DLD1 (cell line): Measurements from ENCODE around the gene TMBIM1.

Experiments
- in situ Hi-C: cut with HindIII; loops from 2 replicates; pipeline ENCODE4 v1.10.0; 2017; ENCODE audit warnings: low sequenced_read_pairs

Gene TMBIM1

GRCh38 chr2:218292048-218293014 lies at the start of gene TMBIM1:
TMBIM1 (minus strand) TSS chr2:218292503; CDS start chr2:218282141, 10,362 bp downstream.
- in situ Hi-C loops = no loop called here

DNA sequence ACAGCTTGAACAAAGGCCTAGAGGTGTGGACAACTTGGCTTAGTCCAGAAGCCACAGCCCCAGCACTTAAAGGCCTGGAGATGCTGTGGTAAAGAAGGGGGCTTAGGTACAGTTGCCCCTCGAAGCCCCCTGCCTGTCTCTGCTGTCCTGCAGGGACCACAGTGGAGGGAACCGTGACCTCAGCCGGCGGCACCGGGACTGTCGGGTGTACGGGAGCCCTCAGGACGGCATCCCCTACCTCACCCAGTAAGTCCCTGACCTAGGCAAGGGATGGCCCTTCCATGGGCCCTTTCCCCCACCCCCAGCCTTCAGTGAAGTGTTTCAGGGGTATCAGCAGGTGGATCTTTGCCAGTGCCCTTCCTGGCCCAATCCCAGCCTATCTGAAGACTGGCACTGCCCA lies 49.1 kb upstream of the TMBIM1 start:
- in situ Hi-C loops = no loop called here

DNA sequence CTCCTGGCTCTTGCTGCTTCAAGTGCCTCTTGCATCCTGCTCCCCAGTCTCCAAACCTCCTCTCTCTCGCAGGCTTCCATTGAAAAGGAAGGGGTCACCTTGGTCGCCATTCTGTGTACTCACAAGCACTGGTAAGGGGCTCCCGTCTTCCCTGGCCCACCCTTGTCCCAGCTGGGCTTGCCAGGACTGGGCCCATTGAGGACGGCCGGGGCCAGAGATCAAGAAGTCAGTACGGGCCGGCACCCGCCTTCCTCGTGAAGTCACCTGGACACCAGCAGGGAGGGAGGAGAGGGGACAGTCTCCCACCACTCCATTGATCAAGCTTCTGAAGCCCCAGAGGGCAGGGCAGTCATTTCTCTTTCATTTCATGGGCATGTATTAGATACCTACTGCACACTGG lies 48.4 kb upstream of the TMBIM1 start:
- in situ Hi-C loops = no loop called here

DNA sequence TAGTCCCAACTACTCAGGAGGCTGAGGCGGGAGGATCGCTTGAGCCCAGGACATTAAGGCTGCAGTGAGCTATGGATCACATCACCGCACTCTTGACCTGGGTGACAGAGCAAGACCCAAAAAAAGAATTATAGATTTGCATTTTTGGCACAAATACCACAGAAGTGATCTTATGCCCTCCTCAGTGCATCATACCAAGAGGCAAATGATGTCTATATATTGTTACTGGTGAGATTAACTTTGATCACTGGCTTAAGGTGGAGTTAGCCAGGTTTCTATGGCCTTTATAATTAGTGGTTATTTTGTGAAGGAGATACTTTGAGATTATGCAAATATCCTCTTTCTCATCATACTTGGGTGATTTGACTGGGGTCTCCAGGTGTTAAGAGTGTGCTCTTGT lies 42.2 kb upstream of the TMBIM1 start:
- in situ Hi-C loops = no loop called here

- in situ Hi-C loops = no loop called here
Measured at GRCh38 chr2:218332920-218333645, 40.8 kb upstream of the TMBIM1 start.

GRCh38 chr2:218332288-218332687 lies 40.0 kb upstream of the TMBIM1 start:
- in situ Hi-C loops = no loop called here

GRCh38 chr2:218331745-218332144 lies 39.4 kb upstream of the TMBIM1 start:
- in situ Hi-C loops = no loop called here

DNA sequence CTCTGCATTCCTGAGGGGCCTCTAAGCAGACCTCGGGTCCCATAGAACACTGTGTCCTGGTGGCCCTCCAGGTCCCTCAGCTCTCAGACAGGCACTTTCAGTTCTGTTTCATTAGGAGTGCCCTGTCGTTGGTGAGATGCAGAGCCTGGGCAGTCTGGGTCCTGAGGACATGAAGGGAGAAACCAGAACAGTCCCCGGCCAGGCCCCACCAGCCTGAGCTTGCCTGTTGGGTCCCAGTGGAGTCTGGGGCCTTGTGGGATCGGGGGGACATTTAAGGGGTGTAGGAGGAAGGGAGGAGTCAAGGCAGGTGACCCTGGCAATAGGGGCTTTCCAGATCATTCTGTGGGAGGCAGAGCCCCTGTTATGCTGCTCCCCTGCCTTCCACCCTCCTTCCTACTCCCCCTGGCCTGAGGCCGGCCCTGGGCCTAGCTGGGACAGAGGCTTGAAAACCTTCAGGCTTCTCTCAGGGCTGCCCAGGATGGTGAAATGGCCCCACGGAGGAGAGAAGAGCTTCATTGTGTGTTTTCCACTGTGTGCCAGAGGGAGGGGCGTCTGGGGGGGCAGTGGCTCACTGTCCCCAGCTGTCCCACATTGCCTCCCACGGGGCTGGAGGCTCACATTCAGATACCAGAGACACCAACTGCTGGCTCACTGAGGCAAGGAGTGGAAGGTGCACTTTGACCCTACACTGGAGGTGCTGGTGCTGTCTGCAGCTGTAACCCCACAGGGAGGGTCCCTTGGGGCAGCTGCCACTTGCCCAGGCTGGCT lies 37.7 kb upstream of the TMBIM1 start:
- in situ Hi-C loops = no loop called here

DNA sequence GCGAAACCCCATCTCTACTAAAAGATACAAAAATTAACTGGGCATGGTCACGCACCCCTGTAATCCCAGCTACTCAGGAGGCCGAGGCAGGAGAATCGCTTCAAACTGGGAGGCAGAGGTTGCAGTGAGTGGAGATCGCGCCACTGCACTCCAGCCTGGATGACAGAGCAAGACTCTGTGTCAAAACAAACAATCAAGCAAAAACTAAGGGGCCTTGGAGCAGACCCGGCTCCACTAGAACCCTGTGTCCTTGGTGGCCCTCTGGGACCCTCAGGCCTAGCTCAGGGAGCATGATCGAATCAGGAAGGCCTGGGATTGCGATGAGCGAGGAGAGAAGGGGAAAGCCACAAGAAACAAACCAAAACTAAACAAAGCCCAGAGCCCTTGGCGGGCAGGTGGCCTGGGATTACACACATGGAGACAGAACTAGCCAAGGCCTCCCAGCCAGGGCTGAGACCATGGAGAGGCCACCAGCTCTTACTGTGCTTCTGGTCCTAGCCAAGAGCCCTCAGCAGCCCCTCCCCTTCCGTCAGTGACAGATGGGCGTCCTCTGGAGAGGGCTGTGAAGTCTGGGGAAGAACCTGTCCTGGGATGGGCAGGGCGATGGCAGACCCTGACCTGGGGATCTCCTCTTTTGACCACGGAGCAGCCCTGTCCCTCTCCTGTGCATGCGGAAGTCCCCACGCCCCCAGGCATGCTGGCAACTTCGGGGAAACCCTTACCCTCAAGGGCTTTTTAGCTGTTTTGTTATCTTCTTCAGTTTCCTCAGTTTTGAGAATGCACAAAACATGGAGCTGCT lies 36.9 kb upstream of the TMBIM1 start:
- in situ Hi-C loops = no loop called here

- in situ Hi-C loops = no loop called here
Measured at GRCh38 chr2:218328294-218328693, 36.0 kb upstream of the TMBIM1 start.

DNA sequence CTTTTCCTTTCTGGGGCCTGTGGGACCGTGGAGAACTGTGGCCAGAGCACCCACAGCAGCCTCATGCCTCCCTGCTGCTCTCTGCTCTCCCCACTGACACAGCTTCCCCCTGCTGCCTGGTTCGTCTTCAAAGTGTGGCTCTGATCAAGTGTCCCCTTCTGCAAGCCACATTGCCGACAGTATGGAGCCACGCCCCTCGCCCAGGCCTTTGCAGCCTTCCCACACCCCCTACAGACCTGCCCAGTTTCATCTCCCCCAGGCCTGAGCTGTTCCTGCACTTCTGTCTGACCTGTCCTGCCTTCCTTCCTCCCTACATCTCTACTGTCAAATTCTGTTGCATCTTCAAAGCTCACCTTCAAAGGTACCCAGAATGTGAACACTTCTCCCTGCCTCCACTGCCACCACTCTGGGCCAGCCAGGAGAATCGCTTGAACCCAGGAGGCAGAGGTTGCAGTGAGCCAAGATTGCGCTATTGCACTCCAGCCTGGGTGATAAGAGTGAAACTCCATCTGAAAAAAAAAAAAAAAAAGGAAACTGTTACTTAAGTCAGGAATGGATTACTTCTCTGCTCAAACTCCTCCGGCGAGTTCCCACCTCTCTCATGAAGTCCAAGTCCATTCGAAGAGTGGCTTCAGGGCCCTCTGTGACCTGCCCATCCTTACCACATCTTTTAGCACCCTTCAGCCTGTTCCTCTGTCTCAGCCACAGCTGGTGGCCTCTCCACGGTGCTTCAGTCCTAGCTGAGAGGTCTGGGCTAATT lies 35.3 kb upstream of the TMBIM1 start:
- in situ Hi-C loops = no loop called here

GRCh38 chr2:218326315-218326714 lies 34.0 kb upstream of the TMBIM1 start:
- in situ Hi-C loops = no loop called here

DNA sequence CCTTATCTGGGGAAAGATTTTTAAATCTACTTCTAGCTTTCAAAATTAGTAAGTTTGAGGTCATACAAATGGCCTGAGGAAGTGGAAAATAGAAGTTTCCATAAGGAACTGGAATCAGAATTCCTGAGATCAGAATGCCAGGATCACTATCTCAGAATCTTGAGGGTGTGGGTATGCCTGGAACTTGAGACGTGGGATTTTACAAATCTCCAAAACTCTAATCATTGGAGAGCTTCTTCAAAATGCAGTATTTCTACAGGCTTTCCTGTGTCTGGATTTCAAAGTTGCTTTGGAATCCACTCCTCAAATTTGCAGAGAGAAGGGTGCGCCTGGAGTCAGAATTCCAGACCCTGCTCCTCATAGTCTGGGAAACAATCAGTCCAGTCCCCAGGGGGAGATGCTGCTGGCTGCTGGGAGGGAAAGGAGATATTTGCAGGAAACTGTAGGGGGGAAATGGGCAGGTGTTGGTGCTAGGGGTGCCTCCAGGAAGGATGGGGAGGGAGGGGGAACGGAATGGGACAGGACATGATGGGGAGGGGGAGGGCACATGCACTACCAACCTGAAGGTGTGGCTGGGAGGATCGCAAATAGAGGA lies 33.4 kb upstream of the TMBIM1 start:
- in situ Hi-C loops = no loop called here

DNA sequence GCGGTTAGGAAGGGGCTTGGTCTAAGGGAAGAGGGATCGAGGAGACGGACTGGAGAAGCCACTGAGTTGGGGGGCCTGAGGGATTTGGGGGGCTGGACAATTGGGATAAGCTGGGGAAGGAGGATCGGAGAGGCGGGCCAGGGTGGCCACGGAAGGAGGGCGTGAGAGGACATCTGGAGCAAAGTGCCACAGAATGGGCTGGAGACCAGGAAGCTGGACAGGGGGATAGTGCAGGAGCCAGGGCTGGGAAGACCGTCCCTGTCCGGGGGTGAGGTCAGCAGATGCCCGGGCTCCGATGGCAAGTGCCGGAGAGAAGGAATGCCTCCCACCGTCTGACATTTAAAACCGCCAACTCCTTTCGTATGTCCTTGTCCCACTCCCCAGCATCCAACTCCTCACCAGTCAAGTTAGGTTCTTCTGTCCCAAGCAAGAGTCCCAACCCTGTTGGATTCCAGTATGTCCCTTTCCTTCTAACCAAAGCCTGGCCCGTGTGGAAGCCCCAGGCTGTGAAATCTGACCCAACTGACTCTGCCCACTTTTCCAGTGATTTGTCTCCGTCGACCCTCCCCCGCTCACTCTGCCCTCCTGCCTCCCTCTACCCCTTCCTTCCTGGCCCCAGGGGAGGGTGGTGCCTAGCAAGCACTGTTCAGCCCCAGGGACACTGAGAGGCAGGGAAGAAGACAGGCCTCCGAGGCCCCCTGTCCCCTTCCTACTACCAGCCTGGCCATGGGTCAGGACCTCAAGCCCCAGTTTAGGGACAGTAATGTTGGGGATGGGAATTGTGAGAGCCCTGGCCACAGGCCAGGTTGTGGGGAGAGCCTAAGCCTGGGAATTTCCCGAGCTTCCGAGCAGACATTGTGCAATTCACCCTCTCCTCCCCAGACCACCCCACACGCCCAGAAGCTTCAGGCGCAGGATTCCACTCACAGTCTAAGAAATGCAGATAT lies 31.5 kb upstream of the TMBIM1 start:
- in situ Hi-C loops = no loop called here

DNA sequence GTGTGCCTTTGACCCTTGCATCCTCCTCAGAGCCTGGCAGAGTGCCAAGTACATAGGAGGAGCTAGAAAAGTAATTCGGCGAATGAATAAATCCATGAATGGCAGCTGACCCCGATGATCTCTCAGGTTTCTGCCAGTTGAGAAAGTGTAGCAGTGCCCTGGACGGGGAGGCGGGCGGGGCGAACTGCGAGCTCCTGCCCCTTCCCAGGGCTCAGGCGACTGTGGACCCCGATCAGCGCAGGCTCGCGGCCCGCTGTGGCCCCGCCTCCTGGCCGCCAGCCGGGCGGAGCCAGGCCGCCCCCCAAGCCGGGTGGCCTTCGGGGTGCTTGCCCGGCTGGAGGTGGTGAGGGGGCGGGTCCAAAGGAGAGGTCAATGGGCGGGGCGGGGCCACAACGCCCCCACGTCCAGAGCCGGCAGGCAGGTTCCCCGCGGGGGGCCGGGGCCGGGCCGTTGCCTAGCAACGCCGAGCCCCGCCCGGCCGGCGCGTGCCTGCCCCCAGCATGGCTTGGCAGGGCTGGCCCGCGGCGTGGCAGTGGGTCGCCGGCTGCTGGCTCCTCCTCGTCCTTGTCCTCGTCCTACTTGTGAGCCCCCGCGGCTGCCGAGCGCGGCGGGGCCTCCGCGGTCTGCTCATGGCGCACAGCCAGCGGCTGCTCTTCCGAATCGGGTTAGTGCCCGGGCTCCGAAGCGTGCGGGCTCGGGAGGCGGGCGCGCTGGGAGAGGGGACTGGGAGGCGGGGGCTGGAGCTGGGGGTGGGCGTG lies 30.6 kb upstream of the TMBIM1 start:
- in situ Hi-C loops = no loop called here

DNA sequence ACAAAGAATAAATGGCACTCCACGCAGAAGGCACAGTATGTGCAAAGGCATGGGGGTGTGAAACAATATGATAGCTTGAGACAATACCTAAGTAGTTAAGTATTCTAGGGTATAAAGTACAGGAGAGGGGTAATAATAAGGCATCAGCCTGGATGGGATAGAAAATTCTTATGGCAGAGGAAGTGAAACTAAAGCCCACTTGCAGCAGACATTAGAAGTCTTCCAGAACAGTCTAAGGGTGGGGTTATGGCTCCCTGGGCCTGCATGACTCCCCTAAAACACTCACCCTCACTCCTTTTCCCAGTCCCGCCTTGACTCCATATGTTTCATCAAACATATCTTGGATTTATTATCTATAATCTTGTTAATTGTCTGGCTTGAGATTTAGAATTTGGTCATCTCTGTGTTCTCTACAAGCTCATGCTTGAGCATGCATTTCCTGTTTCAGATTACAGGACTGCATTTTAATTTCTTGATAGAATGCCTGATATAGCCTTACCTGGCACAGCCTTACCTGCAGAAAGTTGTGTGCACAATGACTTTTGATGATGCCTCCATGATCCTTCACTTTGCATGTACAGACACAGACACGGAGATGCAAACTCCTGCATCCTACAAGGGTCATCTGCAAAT lies 28.5 kb upstream of the TMBIM1 start:
- in situ Hi-C loops = no loop called here

GRCh38 chr2:218319813-218320365 lies 27.6 kb upstream of the TMBIM1 start:
- in situ Hi-C loops = no loop called here
